Measurements from ENCODE around the gene TAF1B. TPM values are rescaled to one million over a fixed set of nuclear protein-coding genes. Genes with fewer than 3 reads are reported as not detected.
A peak's percentile ranks its signal among the peaks of the same experiment; 100 is the strongest.

The TAF1B gene
- 10 to 100 TPM; 12.9 to 19.5 TPM for total RNA-seq

GRCh38 chr2:9843229-9844035 lies at the start of gene TAF1B:
TAF1B (plus strand) TSS chr2:9843474; CDS start chr2:9843542, 68 bp downstream.
- 0 to 1% methylated on average over 16 to 70 of the region's 70 CpGs for WGBS, 2 donors
- TF ChIP-seq POLR2A (IDR thresholded peaks at IDR 0.05) (peak; percentile 51 to 88 (median 82)), CTCF (IDR thresholded peaks at IDR 0.05) (peak in 3 of 7 experiments; percentile 24 to 56 (median 28))
- Histone ChIP-seq H3K36me3 (replicated peaks in 1 of 2; ENCODE audit: insufficient read depth in 1 of 2, low read depth in 2 of 2) (no peaks in the 10 kb centered on the region), H3K9me3 (no peaks in the 10 kb centered on the region), H3K27ac (peak within 1 kb of the TSS; percentile 40 to 92 (median 83)), H3K4me3 (peak within 1 kb of the TSS; percentile 72 to 94), H3K27me3 (no peaks in the 10 kb centered on the region), H3K4me1 (peaks cover 14% of the 10 kb centered on the region)
- ATAC-seq, result peak; percentile 92
- peak; percentile 81 to 86 (median 84) for DNase-seq
- intact Hi-C loops (cut with DNase I), result no loop called here

GRCh38 chr2:9793918-9794717 lies 49.2 kb upstream of the TAF1B start:
- 87 to 92% methylated on average over 15 to 17 of the region's 17 CpGs for WGBS, 2 donors
- Histone ChIP-seq H3K4me1 (peaks cover 14% of the 10 kb centered on the region), H3K36me3 (replicated peaks in 1 of 2; ENCODE audit: insufficient read depth in 1 of 2, low read depth in 2 of 2) (no peaks in the 10 kb centered on the region), H3K27ac (no peak overlapping the region), H3K27me3 (no peaks in the 10 kb centered on the region), H3K9me3 (no peaks in the 10 kb centered on the region), H3K4me3 (no peak overlapping the region)
- ATAC-seq (no peak), DNase-seq (no peak)
- intact Hi-C loops (cut with DNase I), result no loop called here
- TF ChIP-seq POLR2A (IDR thresholded peaks at IDR 0.05), result no peak
- TF ChIP-seq CTCF (IDR thresholded peaks at IDR 0.05), result no peak

- 29 to 56% methylated on average over 6 of the region's 6 CpGs for WGBS, 2 donors
- intact Hi-C loops (cut with DNase I), result no loop called here
These were observed 48.2 kb upstream of the TAF1B start for GRCh38 chr2:9795071-9795470.

More at GRCh38 chr2:9795071-9795470, 48.2 kb upstream of the TAF1B start:
- Histone ChIP-seq H3K4me3 (no peak overlapping the region), H3K36me3 (replicated peaks in 1 of 2; ENCODE audit: insufficient read depth in 1 of 2, low read depth in 2 of 2) (no peaks in the 10 kb centered on the region), H3K27me3 (no peaks in the 10 kb centered on the region), H3K9me3 (no peaks in the 10 kb centered on the region), H3K4me1 (peaks cover 24% of the 10 kb centered on the region), H3K27ac (no peak overlapping the region)
- no peak for ATAC-seq
- no peak for TF ChIP-seq POLR2A (IDR thresholded peaks at IDR 0.05)
- TF ChIP-seq CTCF (IDR thresholded peaks at IDR 0.05), result no peak
- no peak for DNase-seq

Measured in body of pancreas (tissue), 4 donors.